ENCODE data around the gene ERBB4.

The ERBB4 gene

DNA sequence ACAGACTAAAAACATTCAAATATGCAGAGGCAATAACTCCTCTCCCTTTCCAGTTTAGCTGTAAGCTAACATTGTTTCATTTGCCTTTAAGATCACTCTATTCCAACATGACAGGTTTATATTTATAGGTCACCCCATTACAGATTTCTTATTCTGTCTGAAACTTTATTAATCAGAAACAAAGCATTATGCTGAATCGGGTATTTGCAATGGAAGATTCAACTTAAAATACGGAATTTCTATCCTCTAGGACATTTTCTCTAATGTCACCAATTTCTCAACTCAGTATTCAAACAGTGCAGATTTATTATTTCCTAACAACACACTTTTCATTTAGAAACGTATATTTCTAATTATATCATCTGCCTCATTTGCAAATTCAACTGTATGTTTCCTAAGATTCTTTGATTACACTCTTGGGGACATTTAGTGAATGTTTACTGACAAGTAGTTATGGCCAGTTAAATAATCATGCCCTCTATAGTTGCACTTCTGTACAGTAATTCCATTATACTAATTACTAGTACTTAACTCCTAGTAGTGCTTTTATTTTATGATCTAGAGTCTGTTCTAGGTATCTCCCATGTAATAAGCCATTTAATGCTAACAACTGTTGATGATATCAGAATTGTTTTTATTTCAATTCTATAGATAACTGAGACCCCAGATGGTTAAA is 358.1 kb downstream of the ERBB4 start:
- H3K9me3 Mint-ChIP-seq: no peaks in the 10 kb centered on the region
- H3K36me3 Mint-ChIP-seq (ENCODE audit: low read depth): no peaks in the 10 kb centered on the region
- no peaks in the 10 kb centered on the region for H3K4me1 Mint-ChIP-seq (ENCODE audit: low read depth)
- DNase-seq: no peak
- H3K27me3 Mint-ChIP-seq: no peaks in the 10 kb centered on the region
- H3K4me3 Mint-ChIP-seq: no peak overlapping the region
- H3K27ac Mint-ChIP-seq: no peak overlapping the region

DNA sequence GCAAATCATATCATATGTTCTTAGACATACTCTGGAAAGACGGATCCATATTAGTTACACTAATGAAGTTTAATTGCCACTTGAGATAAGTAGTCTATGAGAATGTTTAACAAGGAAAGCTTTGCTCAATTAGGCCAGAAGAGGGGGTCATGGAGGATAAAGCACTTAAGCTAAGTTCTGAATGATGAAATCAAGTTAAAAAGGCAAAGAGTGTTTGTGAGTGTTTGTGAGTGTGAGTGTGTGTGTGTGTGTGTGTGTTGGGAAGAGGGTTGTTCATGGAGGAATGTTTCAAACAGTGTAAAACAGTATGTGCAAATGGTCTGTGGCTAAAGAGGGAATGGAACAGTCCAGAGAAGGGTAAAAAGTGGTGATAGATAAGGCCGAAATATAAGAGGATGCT is 360.9 kb downstream of the ERBB4 start:
- H3K27me3 Mint-ChIP-seq: no peaks in the 10 kb centered on the region
- H3K4me1 Mint-ChIP-seq (ENCODE audit: low read depth): no peaks in the 10 kb centered on the region
- H3K36me3 Mint-ChIP-seq (ENCODE audit: low read depth): no peaks in the 10 kb centered on the region
- H3K9me3 Mint-ChIP-seq: no peaks in the 10 kb centered on the region
- no peak overlapping the region for H3K4me3 Mint-ChIP-seq
- H3K27ac Mint-ChIP-seq: no peak overlapping the region
- no peak for DNase-seq

DNA sequence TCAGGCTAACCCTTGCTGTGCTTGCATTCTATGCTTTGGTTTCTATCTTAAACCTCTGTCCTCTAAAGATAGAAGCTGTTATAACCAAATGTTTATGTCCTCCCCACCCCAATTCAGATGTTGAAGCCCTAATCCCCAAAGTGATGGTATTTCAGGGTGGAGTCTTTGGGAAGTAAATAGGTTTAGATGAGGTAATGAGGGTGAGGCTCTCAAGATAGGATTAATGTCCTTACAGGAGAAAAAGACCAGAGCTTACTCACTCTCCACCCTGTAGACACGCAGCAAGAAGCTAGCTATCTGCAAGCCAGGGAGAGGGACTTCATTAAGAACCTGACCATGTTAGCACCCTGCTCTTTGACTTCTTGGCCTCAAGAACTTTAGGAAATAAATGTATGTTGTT is 362.5 kb downstream of the ERBB4 start:
- Mint-ChIP-seq H3K36me3 (ENCODE audit: low read depth) (no peaks in the 10 kb centered on the region), H3K27ac (no peak overlapping the region), H3K9me3 (peaks cover 6% of the 10 kb centered on the region), H3K27me3 (no peaks in the 10 kb centered on the region), H3K4me1 (ENCODE audit: low read depth) (no peaks in the 10 kb centered on the region), H3K4me3 (no peak overlapping the region)
- no peak for DNase-seq

DNA sequence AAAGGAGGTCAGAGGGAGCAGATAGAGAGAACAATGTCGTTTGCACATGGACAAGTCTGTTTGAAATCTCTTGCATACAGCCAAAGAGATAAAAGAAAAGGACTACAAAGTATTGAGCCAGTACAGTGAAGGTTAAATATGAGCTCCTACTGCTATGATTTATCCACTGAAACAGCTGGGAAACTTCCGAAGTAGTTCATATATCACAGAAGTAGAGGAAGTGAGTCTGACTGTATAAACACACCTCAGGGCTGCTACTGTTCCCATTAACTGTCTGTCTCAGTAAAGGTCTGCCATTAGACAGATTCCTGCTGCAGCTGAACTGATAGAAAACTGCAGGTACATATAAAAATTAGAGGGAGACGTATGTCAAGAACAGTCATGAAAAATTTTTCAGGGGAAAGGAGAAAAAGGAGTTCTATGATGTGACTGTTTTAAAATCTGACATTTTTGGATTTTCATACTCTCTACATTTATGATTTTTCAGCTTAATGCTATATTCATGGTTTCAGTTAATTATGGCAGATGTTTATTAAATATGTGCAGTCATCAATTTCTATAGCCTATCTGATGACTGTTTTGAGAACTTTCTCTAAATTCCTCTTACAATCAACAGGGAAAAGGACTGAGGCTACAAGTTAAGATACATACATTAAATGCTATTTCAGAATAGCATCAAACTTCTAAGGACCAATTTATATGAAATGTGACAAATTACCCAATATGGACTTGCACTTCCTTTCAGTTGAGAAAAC is 364.7 kb downstream of the ERBB4 start:
- H3K4me3 Mint-ChIP-seq: no peak overlapping the region
- no peaks in the 10 kb centered on the region for H3K4me1 Mint-ChIP-seq (ENCODE audit: low read depth)
- DNase-seq: no peak
- peaks cover 12% of the 10 kb centered on the region for H3K9me3 Mint-ChIP-seq
- no peaks in the 10 kb centered on the region for H3K27me3 Mint-ChIP-seq
- H3K36me3 Mint-ChIP-seq (ENCODE audit: low read depth): no peaks in the 10 kb centered on the region
- H3K27ac Mint-ChIP-seq: no peak overlapping the region

DNA sequence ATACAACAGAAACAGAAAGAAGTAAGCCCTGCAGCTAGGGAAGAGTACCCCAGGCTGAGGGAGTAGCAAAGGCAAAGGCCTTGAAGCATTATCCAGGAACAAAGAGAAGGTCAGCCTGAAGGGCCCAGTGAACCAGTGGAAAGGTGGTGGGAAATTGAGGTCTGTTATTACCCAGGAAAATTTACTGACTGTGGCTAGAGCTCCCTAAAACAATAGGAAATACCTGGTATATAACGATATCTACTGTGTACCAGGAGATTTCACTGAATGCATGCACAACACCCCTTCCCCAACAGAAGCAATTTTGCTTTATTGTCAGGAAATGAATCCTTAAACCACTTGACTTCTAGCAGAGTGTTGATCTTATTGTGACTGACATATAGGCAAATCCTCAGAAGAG is 365.3 kb downstream of the ERBB4 start:
- H3K27me3 Mint-ChIP-seq: no peaks in the 10 kb centered on the region
- DNase-seq: no peak
- no peaks in the 10 kb centered on the region for H3K36me3 Mint-ChIP-seq (ENCODE audit: low read depth)
- no peak overlapping the region for H3K27ac Mint-ChIP-seq
- H3K4me3 Mint-ChIP-seq: no peak overlapping the region
- peaks cover 12% of the 10 kb centered on the region for H3K9me3 Mint-ChIP-seq
- H3K4me1 Mint-ChIP-seq (ENCODE audit: low read depth): no peaks in the 10 kb centered on the region

DNA sequence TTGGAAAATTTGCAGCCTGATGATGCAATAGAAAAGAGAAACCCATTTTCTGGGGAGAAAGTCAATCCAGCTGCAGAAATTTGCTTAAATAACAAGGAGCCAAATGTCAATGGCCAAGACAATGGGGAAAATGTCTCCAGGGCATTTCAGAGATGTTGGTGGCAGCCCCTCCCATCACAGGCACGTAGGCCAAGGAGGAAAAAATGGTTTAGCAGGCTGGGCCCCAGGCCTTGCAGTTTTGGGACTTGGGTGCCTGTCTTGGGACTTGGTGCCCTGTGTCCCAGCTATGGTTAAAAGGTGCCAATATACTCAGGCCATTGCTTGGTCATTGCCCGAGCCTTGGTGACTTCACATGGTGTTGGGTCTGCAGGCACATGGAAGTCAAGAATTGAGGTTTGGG is 368.2 kb downstream of the ERBB4 start:
- Mint-ChIP-seq H3K4me1 (ENCODE audit: low read depth) (no peaks in the 10 kb centered on the region), H3K36me3 (ENCODE audit: low read depth) (no peaks in the 10 kb centered on the region), H3K27ac (no peak overlapping the region), H3K4me3 (no peak overlapping the region), H3K27me3 (no peaks in the 10 kb centered on the region), H3K9me3 (peaks cover 15% of the 10 kb centered on the region)
- no peak for DNase-seq

DNA sequence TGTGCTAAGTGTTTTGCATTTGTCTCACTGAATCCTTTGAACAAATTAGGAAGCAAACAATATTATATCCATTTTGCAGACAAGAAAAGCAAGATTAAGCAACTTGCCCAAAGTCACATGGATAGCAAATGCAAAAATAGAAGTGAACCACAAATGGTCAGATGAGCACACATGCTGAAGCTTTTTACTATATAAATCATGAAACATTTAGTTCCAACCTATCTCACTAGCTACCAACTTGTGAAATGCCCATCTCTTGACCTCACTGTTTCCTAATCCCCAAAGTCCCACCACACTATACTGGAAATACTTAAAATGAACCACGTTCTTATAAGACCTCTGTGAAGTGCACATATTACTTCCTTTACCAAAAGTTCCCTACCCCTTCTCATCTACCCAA is 380.5 kb downstream of the ERBB4 start:
- no peak for DNase-seq
- Mint-ChIP-seq H3K27me3 (no peaks in the 10 kb centered on the region), H3K9me3 (peaks cover 3% of the 10 kb centered on the region), H3K36me3 (ENCODE audit: low read depth) (no peaks in the 10 kb centered on the region), H3K4me3 (no peak overlapping the region), H3K4me1 (ENCODE audit: low read depth) (no peaks in the 10 kb centered on the region), H3K27ac (no peak overlapping the region)

DNA sequence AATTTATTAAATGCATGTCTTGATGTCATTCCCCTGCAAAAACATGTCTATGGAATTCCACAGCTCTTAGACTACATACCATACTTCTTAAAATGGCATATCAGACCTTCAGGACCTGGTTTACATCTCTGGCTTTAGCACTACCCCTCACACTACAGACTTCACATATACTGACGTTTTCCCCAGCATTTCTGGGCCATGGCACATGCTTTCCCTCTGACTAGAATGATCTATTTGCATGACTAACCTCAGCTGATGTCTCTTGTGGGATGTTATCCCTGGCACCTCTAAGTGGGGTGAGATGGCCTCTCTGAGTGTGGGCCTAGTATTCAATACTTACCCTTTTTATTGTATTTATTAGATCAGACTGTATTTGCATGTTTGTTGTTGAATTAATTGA is 381.6 kb downstream of the ERBB4 start:
- H3K36me3 Mint-ChIP-seq (ENCODE audit: low read depth): no peaks in the 10 kb centered on the region

DNA sequence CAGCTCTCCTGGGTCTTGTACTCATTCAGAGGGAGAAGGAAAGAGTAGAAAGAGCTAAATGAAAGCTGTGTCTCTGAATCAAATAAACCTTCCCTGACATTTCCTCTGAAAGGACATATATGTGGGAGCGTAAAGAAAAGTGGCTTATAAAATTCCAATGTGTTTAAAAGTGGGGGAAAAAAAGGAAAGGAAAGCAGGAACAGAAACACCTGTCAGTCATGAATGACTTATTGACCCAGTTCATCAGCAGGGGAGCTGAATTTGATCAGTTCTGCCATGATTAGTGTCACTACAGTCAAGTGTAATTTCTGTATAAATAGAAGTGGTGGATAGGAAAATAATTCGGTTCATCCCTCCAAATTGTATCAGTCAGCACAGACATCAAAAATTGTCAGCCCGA is 382.5 kb downstream of the ERBB4 start:
- Mint-ChIP-seq H3K27ac (no peak overlapping the region), H3K4me3 (no peak overlapping the region), H3K9me3 (peaks cover 6% of the 10 kb centered on the region), H3K27me3 (no peaks in the 10 kb centered on the region), H3K4me1 (ENCODE audit: low read depth) (no peaks in the 10 kb centered on the region), H3K36me3 (ENCODE audit: low read depth) (no peaks in the 10 kb centered on the region)
- DNase-seq: no peak

More for the DNA sequence above, 381.6 kb downstream of the ERBB4 start:
- Mint-ChIP-seq H3K27ac (no peak overlapping the region), H3K27me3 (no peaks in the 10 kb centered on the region), H3K4me3 (no peak overlapping the region), H3K9me3 (peaks cover 6% of the 10 kb centered on the region), H3K4me1 (ENCODE audit: low read depth) (no peaks in the 10 kb centered on the region)
- no peak for DNase-seq

DNA sequence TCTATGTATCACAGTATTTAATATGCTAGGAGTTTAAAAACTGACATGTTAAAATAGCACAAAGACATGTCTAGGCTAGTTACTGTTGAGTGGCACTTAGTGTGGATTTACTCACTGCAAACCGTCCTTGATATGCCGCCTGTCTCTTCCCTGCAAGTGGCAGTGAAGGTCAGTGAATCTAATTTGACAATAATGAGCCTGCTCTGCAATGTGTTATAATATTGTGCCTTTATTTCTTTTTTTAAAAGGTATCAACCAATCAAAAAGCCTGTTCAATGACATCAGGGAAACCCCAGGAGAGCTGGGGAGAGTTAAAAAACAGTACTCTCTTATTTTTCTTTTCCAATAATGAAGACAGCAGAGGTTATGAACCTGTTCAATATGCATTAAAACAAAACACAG is 384.1 kb downstream of the ERBB4 start:
- Mint-ChIP-seq H3K9me3 (peaks cover 10% of the 10 kb centered on the region), H3K27ac (no peak overlapping the region), H3K27me3 (no peaks in the 10 kb centered on the region), H3K4me3 (no peak overlapping the region), H3K4me1 (ENCODE audit: low read depth) (no peaks in the 10 kb centered on the region), H3K36me3 (ENCODE audit: low read depth) (no peaks in the 10 kb centered on the region)
- no peak for DNase-seq

DNA sequence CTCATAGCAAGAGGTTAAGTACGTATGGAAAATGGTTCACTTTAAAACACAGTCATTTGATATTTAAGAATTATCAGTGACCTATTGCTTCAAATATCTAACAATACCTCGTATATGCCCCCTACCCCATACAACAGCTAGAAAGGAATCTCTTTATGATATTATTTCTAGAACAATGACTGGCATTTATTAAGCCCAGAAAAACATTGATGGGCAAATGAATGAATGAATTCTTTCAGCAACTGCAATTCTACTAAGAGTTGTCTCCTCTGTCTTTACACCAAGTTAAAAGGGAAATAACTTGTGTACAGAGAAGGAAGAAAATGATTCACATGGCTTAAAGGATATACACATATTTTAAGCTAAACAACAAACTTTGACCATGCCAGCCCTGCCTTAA is 384.7 kb downstream of the ERBB4 start:
- no peaks in the 10 kb centered on the region for H3K4me1 Mint-ChIP-seq (ENCODE audit: low read depth)
- no peaks in the 10 kb centered on the region for H3K27me3 Mint-ChIP-seq
- H3K4me3 Mint-ChIP-seq: no peak overlapping the region
- DNase-seq: no peak
- no peaks in the 10 kb centered on the region for H3K36me3 Mint-ChIP-seq (ENCODE audit: low read depth)
- H3K27ac Mint-ChIP-seq: no peak overlapping the region
- peaks cover 10% of the 10 kb centered on the region for H3K9me3 Mint-ChIP-seq

DNA sequence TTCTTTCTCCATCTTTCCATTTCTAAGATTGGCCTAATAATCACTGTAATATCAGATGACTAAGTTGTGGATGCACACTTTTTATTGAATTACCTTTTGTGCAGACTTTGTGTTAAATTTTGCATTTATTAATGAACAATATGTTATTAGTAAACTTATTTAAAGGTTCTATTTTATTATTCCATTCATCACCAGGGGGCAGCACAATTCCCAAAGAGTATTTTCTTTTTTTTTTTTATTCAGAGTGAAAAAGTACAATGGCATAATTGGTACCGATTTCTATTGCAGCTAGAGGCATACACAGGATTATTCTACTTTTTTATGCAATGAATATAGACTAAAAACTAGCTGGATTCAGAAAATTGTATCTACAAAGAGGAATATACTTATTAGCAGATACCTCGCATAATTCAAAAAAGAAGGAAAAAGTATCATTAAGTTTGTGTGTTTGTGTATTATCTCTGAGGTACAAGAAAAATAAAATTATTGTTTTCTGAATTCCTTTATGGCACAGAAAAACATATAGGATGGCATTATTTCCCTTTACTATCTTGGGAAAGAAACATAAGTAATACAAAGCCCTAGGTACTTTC is 390.6 kb downstream of the ERBB4 start:
- no peak overlapping the region for H3K27ac Mint-ChIP-seq
- DNase-seq: no peak
- no peaks in the 10 kb centered on the region for H3K4me1 Mint-ChIP-seq (ENCODE audit: low read depth)
- H3K27me3 Mint-ChIP-seq: no peaks in the 10 kb centered on the region
- H3K9me3 Mint-ChIP-seq: peaks cover 7% of the 10 kb centered on the region
- H3K4me3 Mint-ChIP-seq: no peak overlapping the region
- H3K36me3 Mint-ChIP-seq (ENCODE audit: low read depth): no peaks in the 10 kb centered on the region

DNA sequence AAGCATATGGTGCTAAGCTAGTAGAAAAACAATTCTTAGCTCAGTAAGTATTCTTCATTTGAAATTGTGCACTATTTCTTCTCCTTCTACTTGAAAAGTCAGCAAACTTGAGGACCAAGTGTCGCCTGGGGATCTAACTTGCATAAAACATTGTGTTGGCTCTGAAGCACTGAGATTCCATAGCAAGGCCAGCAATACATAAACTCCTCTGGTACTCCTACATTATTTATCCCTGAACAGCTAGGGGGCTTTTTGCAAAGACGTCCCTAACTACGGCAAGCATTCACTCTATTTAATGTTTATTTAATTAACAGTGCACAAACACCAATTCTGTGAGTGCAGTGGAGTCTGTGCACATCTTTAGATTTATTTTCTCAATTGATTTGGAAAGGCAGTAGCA is 392.2 kb downstream of the ERBB4 start:
- Mint-ChIP-seq H3K36me3 (ENCODE audit: low read depth) (no peaks in the 10 kb centered on the region), H3K9me3 (peaks cover 4% of the 10 kb centered on the region), H3K27ac (no peak overlapping the region), H3K4me1 (ENCODE audit: low read depth) (no peaks in the 10 kb centered on the region), H3K4me3 (no peak overlapping the region), H3K27me3 (no peaks in the 10 kb centered on the region)
- no peak for DNase-seq

DNA sequence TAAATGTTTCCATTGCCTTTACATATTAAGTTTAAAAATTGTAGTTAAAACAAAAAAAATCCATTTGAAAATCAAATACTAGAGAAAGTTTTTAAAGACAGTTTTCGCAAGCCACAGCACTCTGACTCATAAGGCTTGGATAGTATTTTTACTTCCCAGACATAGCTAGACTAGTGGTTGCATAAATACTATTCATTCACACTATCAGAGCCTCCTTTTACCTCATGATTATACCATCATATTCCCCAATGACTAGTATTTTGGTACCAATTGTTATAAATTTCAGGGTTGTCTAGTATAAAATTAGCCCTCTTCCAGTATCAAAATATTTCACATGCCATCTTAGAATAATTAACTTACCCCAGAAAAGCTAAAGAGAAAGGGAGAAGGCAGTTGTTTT is 393.5 kb downstream of the ERBB4 start:
- no peak for DNase-seq
- H3K4me1 Mint-ChIP-seq (ENCODE audit: low read depth): no peaks in the 10 kb centered on the region
- no peaks in the 10 kb centered on the region for H3K36me3 Mint-ChIP-seq (ENCODE audit: low read depth)
- H3K27me3 Mint-ChIP-seq: no peaks in the 10 kb centered on the region
- no peak overlapping the region for H3K27ac Mint-ChIP-seq
- peaks cover under 1% of the 10 kb centered on the region for H3K9me3 Mint-ChIP-seq
- no peak overlapping the region for H3K4me3 Mint-ChIP-seq

DNA sequence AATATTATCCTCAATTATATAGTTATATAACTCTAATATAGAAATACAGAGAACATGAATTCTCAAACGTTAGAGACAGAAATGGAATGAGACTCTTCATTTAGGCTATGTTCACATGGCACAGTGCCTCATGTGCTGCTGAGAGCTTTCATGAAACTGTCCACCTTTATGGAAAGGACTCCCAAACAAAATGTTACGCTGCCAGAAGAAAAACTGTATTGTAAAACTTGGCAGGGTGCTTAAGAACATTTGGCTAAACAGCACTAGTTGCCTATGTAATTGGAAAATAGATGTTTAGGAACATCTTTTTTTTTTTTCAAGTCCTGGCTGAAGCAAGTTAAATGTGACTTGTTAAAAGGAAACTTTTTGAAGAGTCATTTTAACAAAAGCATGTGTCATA is 396.0 kb downstream of the ERBB4 start:
- Mint-ChIP-seq H3K27ac (no peak overlapping the region), H3K27me3 (no peaks in the 10 kb centered on the region), H3K4me1 (ENCODE audit: low read depth) (no peaks in the 10 kb centered on the region), H3K4me3 (no peak overlapping the region), H3K36me3 (ENCODE audit: low read depth) (no peaks in the 10 kb centered on the region), H3K9me3 (no peaks in the 10 kb centered on the region)
- DNase-seq: no peak

Measured in activated T-cell treated with anti-CD3 and anti-CD28 coated beads, Interleukin-2, amount 50 U/mL, for 24 hours (primary cell).